PC-3 (cell line): ENCODE measurements around the gene MAGEA4. TPM values are rescaled to one million over a fixed set of nuclear protein-coding genes. Genes with fewer than 3 reads are reported as not detected.

Experiments used
- ATAC-seq: fragments of 200-7000 bp; cut with Tn5 transposase; 2 replicates; pipeline ENCODE4 v1.9.1; 2020; ENCODE audit warnings: mild to moderate bottlenecking, moderate library complexity
- BruUV-seq: library from RNA; stranded (reverse); fragments of 400-500 nt; replicated peaks from 2 replicates; lab custom pipeline; 2021; lab: Mats Ljungman, UMichigan
- CTCF ChIA-PET: fragments of 300-600 bp; sonication (Branson Sonifier 250); formaldehyde crosslinking; loops from one replicate; lab custom pipeline; 2022; ENCODE audit warnings: antibody characterized with exemption; lab: Charles Lee
- POLR2A ChIA-PET: fragments of 300-600 bp; sonication (Branson Sonifier 250); formaldehyde crosslinking; loops from one replicate; lab custom pipeline; 2022; ENCODE audit warnings: antibody characterized with exemption; ENCODE audit not compliant: unreplicated experiment; lab: Charles Lee
- DNase-seq: peaks from one replicate; pipeline ENCODE4 v3.0.0-alpha.2; 2015
- H2AFZ ChIP-seq: fragments of 300-600 bp; sonication (generic); 2 replicates; pipeline ENCODE4 v1.6.0; 2016; ENCODE audit warnings: antibody characterized with exemption, low read length
- H3F3A ChIP-seq: fragments of 300-600 bp; sonication (generic); one replicate; pipeline ENCODE4 v1.6.0; 2017; ENCODE audit warnings: antibody characterized with exemption, low read length, control low read depth, mild to moderate bottlenecking; ENCODE audit not compliant: unreplicated experiment
- H3K27ac ChIP-seq: fragments of 300-600 bp; sonication (generic); 2 replicates; pipeline ENCODE4 v1.5.1; 2016; ENCODE audit warnings: mild to moderate bottlenecking, low read length
- H3K27me3 ChIP-seq: fragments of 300-600 bp; sonication (generic); 2 replicates; pipeline ENCODE4 v1.6.1; 2016; ENCODE audit warnings: low read length, mixed read lengths
- H3K36me3 ChIP-seq: fragments of 300-600 bp; sonication (generic); 2 replicates; pipeline ENCODE4 v1.6.1; 2016; ENCODE audit warnings: low read depth, mixed run types, low read length, mixed read lengths
- H3K4me1 ChIP-seq: fragments of 300-600 bp; sonication (generic); 2 replicates; pipeline ENCODE4 v1.5.1; 2016; ENCODE audit warnings: low read length; ENCODE audit not compliant: insufficient read depth
- H3K4me2 ChIP-seq: fragments of 300-600 bp; sonication (generic); 2 replicates; pipeline ENCODE4 v1.6.0; 2016; ENCODE audit warnings: low read length
- H3K4me3 ChIP-seq: fragments of 300-600 bp; sonication (generic); 2 replicates; pipeline ENCODE4 v1.5.1; 2016; ENCODE audit warnings: mild to moderate bottlenecking, low read length, mixed read lengths
- H3K79me2 ChIP-seq: fragments of 300-600 bp; sonication (generic); 2 replicates; pipeline ENCODE4 v1.6.1; 2017; ENCODE audit warnings: low read length, mixed read lengths
- H3K9ac ChIP-seq: fragments of 300-600 bp; sonication (generic); 2 replicates; pipeline ENCODE4 v1.6.0; 2016; ENCODE audit warnings: mild to moderate bottlenecking, low read length
- H3K9me2 ChIP-seq: fragments of 300-600 bp; sonication (generic); replicated peaks from 2 replicates; pipeline ENCODE4 v1.6.1; 2016; ENCODE audit warnings: mixed run types, low read length, mixed read lengths
- H3K9me3 ChIP-seq: fragments of 300-600 bp; sonication (generic); 2 replicates; pipeline ENCODE4 v1.6.1; 2016; ENCODE audit warnings: low read length, mixed read lengths
- H4K20me1 ChIP-seq: fragments of 300-600 bp; sonication (generic); 2 replicates; pipeline ENCODE4 v1.6.1; 2016; ENCODE audit warnings: low read length, mixed read lengths
- EZH2 ChIP-seq: fragments of 300-600 bp; sonication (generic); IDR thresholded peaks from one replicate; pipeline ENCODE4 v1.6.1; 2017; ENCODE audit warnings: antibody characterized with exemption, mild to moderate bottlenecking, low read length; ENCODE audit not compliant: unreplicated experiment
- EZH2phosphoT487 ChIP-seq: fragments of 300-600 bp; sonication (generic); IDR thresholded peaks from 2 replicates; pipeline ENCODE4 v1.6.1; 2018; ENCODE audit warnings: mild to moderate bottlenecking, antibody characterized with exemption, low read length, borderline replicate concordance
- intact Hi-C: fragments of 100-400 bp; cut with micrococcal nuclease; formaldehyde crosslinking; loops from 2 replicates; pipeline ENCODE4 v1.9.0; 2023
- total RNA-seq: library from RNA; depleted of rRNA; stranded (reverse); fragments of >200 nt; gene quantifications from 2 replicates; pipeline ENCODE4 v1.2.3, GENCODE V29; 2014
- TF ChIP-seq, protein P1 (sequence below): fragments of 300-600 bp; sonication (generic); conservative IDR thresholded peaks from 2 replicates; pipeline ENCODE4 v1.5.1; 2017; ENCODE audit warnings: antibody characterized with exemption, low read depth, mild to moderate bottlenecking, low read length

The MAGEA4 gene
- total RNA-seq, 1 experiment from 2014 or later, result not detected

- H3K27me3 ChIP-seq, result no peaks in the 10 kb centered on the region
- ATAC-seq (no peak), DNase-seq (no peak)
- no peaks in the 10 kb centered on the region for H3K9me2 ChIP-seq
- POLR2A ChIA-PET, result no interaction called here
- intact Hi-C loops, result no loop called here
- no peak overlapping the region for H3K4me2 ChIP-seq
- no peak overlapping the region for H3K27ac ChIP-seq
- BruUV-seq, result no TSS peak
- H3K4me3 ChIP-seq, result no peak overlapping the region
- no peaks in the 10 kb centered on the region for H4K20me1 ChIP-seq
- TF ChIP-seq, protein P1, sequence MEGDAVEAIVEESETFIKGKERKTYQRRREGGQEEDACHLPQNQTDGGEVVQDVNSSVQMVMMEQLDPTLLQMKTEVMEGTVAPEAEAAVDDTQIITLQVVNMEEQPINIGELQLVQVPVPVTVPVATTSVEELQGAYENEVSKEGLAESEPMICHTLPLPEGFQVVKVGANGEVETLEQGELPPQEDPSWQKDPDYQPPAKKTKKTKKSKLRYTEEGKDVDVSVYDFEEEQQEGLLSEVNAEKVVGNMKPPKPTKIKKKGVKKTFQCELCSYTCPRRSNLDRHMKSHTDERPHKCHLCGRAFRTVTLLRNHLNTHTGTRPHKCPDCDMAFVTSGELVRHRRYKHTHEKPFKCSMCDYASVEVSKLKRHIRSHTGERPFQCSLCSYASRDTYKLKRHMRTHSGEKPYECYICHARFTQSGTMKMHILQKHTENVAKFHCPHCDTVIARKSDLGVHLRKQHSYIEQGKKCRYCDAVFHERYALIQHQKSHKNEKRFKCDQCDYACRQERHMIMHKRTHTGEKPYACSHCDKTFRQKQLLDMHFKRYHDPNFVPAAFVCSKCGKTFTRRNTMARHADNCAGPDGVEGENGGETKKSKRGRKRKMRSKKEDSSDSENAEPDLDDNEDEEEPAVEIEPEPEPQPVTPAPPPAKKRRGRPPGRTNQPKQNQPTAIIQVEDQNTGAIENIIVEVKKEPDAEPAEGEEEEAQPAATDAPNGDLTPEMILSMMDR, result no peak
- no peak for TF ChIP-seq EZH2phosphoT487
- no peak for TF ChIP-seq EZH2
- CTCF ChIA-PET, result no interaction called here
- no peaks in the 10 kb centered on the region for H3K9me3 ChIP-seq
- H3K4me1 ChIP-seq, result no peaks in the 10 kb centered on the region
- no peak overlapping the region for H2AFZ ChIP-seq
- H3K79me2 ChIP-seq, result no peaks in the 10 kb centered on the region
- no peaks in the 10 kb centered on the region for H3F3A ChIP-seq
- H3K36me3 ChIP-seq, result no peaks in the 10 kb centered on the region
- no peak overlapping the region for H3K9ac ChIP-seq
Observed at GRCh38 chrX:151919610-151920009, 6.9 kb downstream of the MAGEA4 start.

DNA sequence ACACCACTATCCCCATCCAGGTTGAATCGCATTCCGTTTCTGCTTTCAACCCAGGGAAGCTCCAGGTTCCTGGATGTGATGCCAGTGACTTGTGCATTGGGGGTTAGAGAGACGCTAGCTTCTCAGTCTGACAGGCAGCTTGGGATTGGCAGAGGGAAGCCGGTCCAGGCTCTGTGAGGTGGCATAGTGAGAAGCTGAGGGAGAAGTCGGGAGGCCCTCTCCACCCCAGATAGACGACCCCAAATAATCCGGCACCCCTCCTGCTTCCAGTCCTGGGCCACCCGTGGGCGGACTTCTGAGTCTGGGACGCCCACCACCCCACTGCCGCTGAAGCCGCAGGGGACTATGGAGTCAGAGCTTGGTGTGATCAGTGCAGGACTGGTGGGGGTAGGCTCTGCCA is 7.4 kb downstream of the MAGEA4 start:
- H3K36me3 ChIP-seq, result no peaks in the 10 kb centered on the region
- no peaks in the 10 kb centered on the region for H3K27me3 ChIP-seq
- ChIA-PET CTCF (no interaction called here), POLR2A (no interaction called here)
- no peaks in the 10 kb centered on the region for H4K20me1 ChIP-seq
- H3K4me3 ChIP-seq, result no peak overlapping the region
- DNase-seq, result no peak
- intact Hi-C loops, result no loop called here
- H3K9ac ChIP-seq, result no peak overlapping the region
- H2AFZ ChIP-seq, result no peak overlapping the region
- no peak overlapping the region for H3K27ac ChIP-seq
- H3K4me2 ChIP-seq, result no peak overlapping the region
- BruUV-seq, result no TSS peak
- H3F3A ChIP-seq, result no peaks in the 10 kb centered on the region
- H3K9me2 ChIP-seq, result no peaks in the 10 kb centered on the region
- no peaks in the 10 kb centered on the region for H3K4me1 ChIP-seq
- TF ChIP-seq, protein P1, result no peak
- no peak for TF ChIP-seq EZH2phosphoT487
- no peak for TF ChIP-seq EZH2
- no peak for ATAC-seq
- no peaks in the 10 kb centered on the region for H3K9me3 ChIP-seq
- no peaks in the 10 kb centered on the region for H3K79me2 ChIP-seq

DNA sequence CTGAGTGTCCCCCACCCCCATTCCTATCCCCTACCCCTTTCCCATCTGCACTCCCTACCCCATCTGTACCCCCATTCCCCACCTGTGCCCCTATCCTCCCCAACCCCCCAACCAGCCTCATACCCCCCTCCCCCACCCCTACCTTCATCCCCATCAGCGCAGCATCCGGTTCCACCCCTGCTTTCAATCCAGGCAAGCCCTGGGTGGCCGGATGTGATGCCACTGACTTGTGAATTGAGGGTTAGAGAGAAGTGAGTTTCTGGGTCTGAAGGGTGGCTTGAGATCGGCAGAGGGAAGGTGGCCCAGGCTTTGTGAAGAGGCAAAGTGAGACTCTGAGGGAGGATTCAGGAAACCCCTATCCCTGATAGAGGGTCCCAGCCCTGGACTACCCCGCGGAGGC is 7.8 kb downstream of the MAGEA4 start:
- DNase-seq (no peak), ATAC-seq (no peak)
- no peaks in the 10 kb centered on the region for H3K27me3 ChIP-seq
- H4K20me1 ChIP-seq, result no peaks in the 10 kb centered on the region
- H3K79me2 ChIP-seq, result no peaks in the 10 kb centered on the region
- POLR2A ChIA-PET, result no interaction called here
- H3K27ac ChIP-seq, result no peak overlapping the region
- no peaks in the 10 kb centered on the region for H3K9me3 ChIP-seq
- H3F3A ChIP-seq, result no peaks in the 10 kb centered on the region
- H3K9me2 ChIP-seq, result no peaks in the 10 kb centered on the region
- no peaks in the 10 kb centered on the region for H3K4me1 ChIP-seq
- TF ChIP-seq, protein P1, result no peak
- TF ChIP-seq EZH2, result no peak
- no peak for TF ChIP-seq EZH2phosphoT487
- no TSS peak for BruUV-seq
- H3K9ac ChIP-seq, result no peak overlapping the region
- H2AFZ ChIP-seq, result no peak overlapping the region
- no peak overlapping the region for H3K4me3 ChIP-seq
- H3K36me3 ChIP-seq, result no peaks in the 10 kb centered on the region
- intact Hi-C loops, result no loop called here
- CTCF ChIA-PET, result no interaction called here
- no peak overlapping the region for H3K4me2 ChIP-seq
